AG10803 (cell line): ENCODE results near the gene CRACDL.

Source experiments
- DNase-seq: peaks from one replicate; pipeline ENCODE4 v3.0.0; 2010; ENCODE audit warnings: low read depth
- H3K4me3 ChIP-seq: 2 replicates; pipeline ENCODE4 v1.5.1; 2011; ENCODE audit warnings: mild to moderate bottlenecking, low read length, control low read depth
- CTCF ChIP-seq: conservative IDR thresholded peaks from 2 replicates; pipeline ENCODE4 v1.5.1; 2011; ENCODE audit warnings: mild to moderate bottlenecking, low read length, control low read depth, inconsistent platforms

CRACDL gene

GRCh38 chr2:98816281-98816680, 119.7 kb downstream of the CRACDL start:
- no peak overlapping the region for H3K4me3 ChIP-seq
- no peak for TF ChIP-seq CTCF
- no peak for DNase-seq

GRCh38 chr2:98815795-98816194, 120.2 kb downstream of the CRACDL start:
- no peak for TF ChIP-seq CTCF
- DNase-seq, result no peak
- H3K4me3 ChIP-seq, result no peak overlapping the region

GRCh38 chr2:98811766-98812165, 124.3 kb downstream of the CRACDL start:
- TF ChIP-seq CTCF, result no peak
- H3K4me3 ChIP-seq, result no peak overlapping the region
- DNase-seq, result no peak

DNA sequence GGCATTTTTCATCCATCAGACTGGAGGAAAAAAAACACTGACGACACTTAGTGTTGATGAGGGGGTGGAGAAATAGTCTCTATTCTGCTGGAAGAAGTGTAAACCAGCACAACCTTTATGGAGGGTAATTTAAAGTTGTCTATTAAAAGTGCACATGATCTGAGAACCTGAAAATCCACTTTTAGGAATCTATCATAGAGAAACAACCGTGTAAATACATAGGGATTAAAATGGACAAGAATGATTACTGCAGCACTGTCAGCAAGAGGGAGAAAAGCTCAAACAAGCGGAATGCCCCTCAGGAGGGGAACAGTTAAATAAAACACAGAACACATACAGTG, 125.5 kb downstream of the CRACDL start:
- DNase-seq, result no peak
- H3K4me3 ChIP-seq, result no peak overlapping the region
- TF ChIP-seq CTCF, result no peak

DNA sequence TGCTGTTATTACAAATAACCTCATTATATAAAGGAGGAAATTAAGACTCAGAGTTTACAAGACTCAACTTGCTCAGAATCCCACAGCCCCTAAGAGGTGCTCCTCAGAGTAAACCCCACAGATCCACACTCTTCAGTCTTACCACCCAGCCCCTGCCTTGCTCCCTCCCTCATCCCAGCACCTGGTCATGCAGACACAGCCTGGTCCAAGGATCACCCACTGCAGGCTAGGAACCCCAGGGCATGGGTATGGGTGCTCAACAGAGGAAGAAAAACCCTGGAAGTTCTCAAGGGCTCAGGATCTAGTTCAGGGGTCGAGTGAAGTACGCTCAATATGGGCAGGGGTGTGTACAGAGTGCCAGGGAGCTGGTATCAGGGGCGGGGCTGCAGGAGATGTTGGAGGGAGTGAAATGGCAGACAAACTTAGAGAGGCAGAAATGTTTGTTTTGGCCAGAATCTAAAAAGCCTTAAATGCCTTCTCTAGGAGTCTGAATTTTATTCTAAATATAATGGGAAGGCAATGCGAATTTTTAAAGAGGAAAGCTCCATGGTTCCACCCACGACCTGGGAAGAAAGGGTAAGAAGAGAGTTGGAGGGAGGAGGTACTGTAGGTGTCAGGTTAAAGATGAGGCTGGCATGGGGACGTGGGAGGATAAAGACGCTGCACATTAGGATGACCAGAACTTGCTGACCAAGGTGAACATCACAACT, 126.0 kb downstream of the CRACDL start:
- H3K4me3 ChIP-seq, result no peak overlapping the region
- no peak for DNase-seq
- no peak for TF ChIP-seq CTCF

DNA sequence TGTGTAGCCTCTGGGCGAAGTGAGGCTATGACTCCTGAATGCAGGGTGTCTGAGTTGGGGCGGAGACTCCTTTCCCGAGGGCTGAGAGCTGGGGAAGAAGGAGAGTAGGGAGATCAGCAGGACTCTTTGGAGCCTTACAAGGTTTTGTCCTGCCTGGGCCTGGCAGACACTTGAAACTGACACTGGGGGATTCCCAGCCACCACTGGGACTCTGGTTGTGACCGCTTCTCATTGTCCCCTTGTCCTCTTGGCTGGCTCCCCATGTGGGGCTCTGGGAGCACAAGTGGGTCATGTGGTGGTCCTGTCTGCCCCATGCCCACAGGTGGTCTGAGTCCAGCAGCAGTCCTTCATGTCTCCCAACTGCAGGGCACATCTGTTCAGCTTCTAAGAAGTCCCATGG, 126.9 kb downstream of the CRACDL start:
- no peak for DNase-seq
- no peak for TF ChIP-seq CTCF
- H3K4me3 ChIP-seq, result no peak overlapping the region

DNA sequence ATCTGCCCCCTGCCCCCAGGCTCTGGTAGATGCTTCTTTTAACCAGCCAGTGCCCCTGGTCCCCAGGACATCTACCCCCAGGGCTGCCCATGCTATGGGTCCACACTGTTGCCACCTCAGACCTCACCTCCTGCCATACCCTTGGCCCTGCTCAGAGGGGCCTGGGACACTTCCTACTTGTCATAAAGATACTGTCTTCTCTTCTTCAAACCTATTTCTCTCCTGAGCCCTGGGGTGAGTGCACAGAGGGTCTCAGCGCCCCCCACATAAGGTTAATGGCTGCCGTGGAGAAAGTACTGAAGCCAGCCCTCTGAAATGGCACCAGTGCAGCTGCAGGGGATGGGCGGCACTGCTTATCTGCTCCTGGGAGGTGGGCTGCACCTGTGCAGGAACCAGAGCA, 127.5 kb downstream of the CRACDL start:
- DNase-seq, result no peak
- H3K4me3 ChIP-seq, result no peak overlapping the region
- no peak for TF ChIP-seq CTCF
